Measurements from ENCODE around the gene KIRREL3. TPM values are rescaled to one million over a fixed set of nuclear protein-coding genes. Genes with fewer than 3 reads are reported as not detected.

Gene KIRREL3
- total and polyA plus RNA-seq, 12 donors = 0.13 to 0.58 (median 0.30) TPM

GRCh38 chr11:127000981-127001380, 411 bp upstream of the KIRREL3 start:
- ATAC-seq = no peak
- Histone ChIP-seq H3K9me3 (no peaks in the 10 kb centered on the region), H3K4me1 (peaks cover 0 to 18% (median 9%) of the 10 kb centered on the region in 9 donors), H3K27me3 (peaks cover 13 to 99% (median 98%) of the 10 kb centered on the region in 7 donors), H3K4me3 (peak overlapping the region in 7 of 10 donors; percentile 4 to 52 (median 40)), H3K36me3 (no peaks in the 10 kb centered on the region), H3K27ac (no peak overlapping the region)
- intact Hi-C loops (cut with DNase I) = loop anchor here in 1 of 10 donors (5.0 kb wide), 1 partner anchor 346 kb away; no protein-coding TSS in a partner anchor
- TF ChIP-seq CTCF (IDR thresholded peaks at IDR 0.05) = no peak
- DNase-seq = no peak
- WGBS, 2 donors = 4 to 5% methylated on average over 6 of the region's 6 CpGs

- Histone ChIP-seq H3K36me3 (no peaks in the 10 kb centered on the region), H3K9me3 (no peaks in the 10 kb centered on the region), H3K27me3 (peaks cover 13 to 88% (median 81%) of the 10 kb centered on the region in 7 donors), H3K4me1 (peaks cover 0 to 18% (median 9%) of the 10 kb centered on the region in 9 donors), H3K27ac (no peak overlapping the region), H3K4me3 (peak overlapping the region in 1 of 10 donors; percentile 43)
- no peak for TF ChIP-seq CTCF (IDR thresholded peaks at IDR 0.05)
- WGBS, 2 donors = 61 to 65% methylated on average over 5 of the region's 5 CpGs
- no peak for ATAC-seq
- DNase-seq = no peak
- intact Hi-C loops (cut with DNase I) = loop anchor here in 3 of 10 donors (10.0 kb wide), 2 partner anchors 285 to 395 kb away; no protein-coding TSS in a partner anchor
These were observed 1.2 kb downstream of the KIRREL3 start for GRCh38 chr11:126999366-126999765.

- WGBS, 2 donors = 22 to 40% methylated on average over 4 of the region's 4 CpGs
- TF ChIP-seq CTCF (IDR thresholded peaks at IDR 0.05) = no peak
- DNase-seq = no peak
- Histone ChIP-seq H3K4me3 (no peak overlapping the region), H3K36me3 (no peaks in the 10 kb centered on the region), H3K27me3 (peaks cover 7 to 88% (median 72%) of the 10 kb centered on the region in 7 donors), H3K9me3 (no peaks in the 10 kb centered on the region), H3K27ac (no peak overlapping the region), H3K4me1 (peaks cover 0 to 9% (median 5%) of the 10 kb centered on the region in 9 donors)
- intact Hi-C loops (cut with DNase I) = loop anchor here in 3 of 10 donors (10.0 kb wide), 2 partner anchors 283 to 393 kb away; no protein-coding TSS in a partner anchor
- ATAC-seq = no peak
These were observed 2.9 kb downstream of the KIRREL3 start for GRCh38 chr11:126997641-126998040.

GRCh38 chr11:126997196-126997595, 3.4 kb downstream of the KIRREL3 start:
- Histone ChIP-seq H3K9me3 (no peaks in the 10 kb centered on the region), H3K4me3 (no peak overlapping the region), H3K27me3 (peaks cover 7 to 88% (median 68%) of the 10 kb centered on the region in 7 donors), H3K36me3 (no peaks in the 10 kb centered on the region), H3K4me1 (peaks cover 0 to 9% (median 5%) of the 10 kb centered on the region in 9 donors), H3K27ac (no peak overlapping the region)
- intact Hi-C loops (cut with DNase I) = loop anchor here in 3 of 10 donors (10.0 kb wide), 2 partner anchors 282 to 392 kb away; no protein-coding TSS in a partner anchor
- no peak for TF ChIP-seq CTCF (IDR thresholded peaks at IDR 0.05)
- no peak for ATAC-seq
- WGBS, 2 donors = 37 to 38% methylated on average over 5 of the region's 5 CpGs
- DNase-seq = no peak
